WTC11 (cell line): Measurements from ENCODE around the gene ZXDC. TPM values are rescaled to one million over a fixed set of nuclear protein-coding genes. Genes with fewer than 3 reads are reported as not detected.

Experiments
- ATAC-seq: fragments of 200-7000 bp; cut with Tn5 transposase; 2 replicates; pipeline ENCODE4 v1.10.0; 2021; ENCODE audit warnings: mild to moderate bottlenecking, moderate library complexity
- CTCF ChIA-PET: fragments of 300-600 bp; sonication (Branson Sonifier 250); formaldehyde crosslinking; loops from one replicate; lab custom pipeline; 2021; ENCODE audit warnings: antibody characterized with exemption; lab: Charles Lee
- POLR2A ChIA-PET: fragments of 350-600 bp; sonication (Branson Sonifier 250); formaldehyde crosslinking; loops from one replicate; lab custom pipeline; 2021; ENCODE audit warnings: antibody characterized with exemption; lab: Charles Lee
- DNase-seq: peaks from one replicate; pipeline ENCODE4 v3.0.0; 2021; ENCODE audit warnings: low spot score
- H3K27ac Mint-ChIP-seq: 2 replicates; pipeline ENCODE4 v1.8.0; 2021; ENCODE audit warnings: mixed read lengths
- H3K27me3 Mint-ChIP-seq: 2 replicates; pipeline ENCODE4 v1.8.0; 2021; ENCODE audit warnings: low read depth, mild to moderate bottlenecking, moderate library complexity, mixed read lengths
- H3K36me3 Mint-ChIP-seq: 2 replicates; pipeline ENCODE4 v1.8.0; 2021; ENCODE audit warnings: mixed read lengths
- H3K4me1 Mint-ChIP-seq: 2 replicates; pipeline ENCODE4 v1.8.0; 2022; ENCODE audit warnings: mixed read lengths
- H3K4me3 Mint-ChIP-seq: 2 replicates; pipeline ENCODE4 v1.8.0; 2021; ENCODE audit warnings: mild to moderate bottlenecking, moderate library complexity, mixed read lengths
- H3K9me3 Mint-ChIP-seq: 2 replicates; pipeline ENCODE4 v1.8.0; 2021; ENCODE audit warnings: mixed read lengths
- ATF6 ChIP-seq: sonication (generic); formaldehyde crosslinking; IDR thresholded peaks from 2 replicates; pipeline ENCODE4 v1.8.1; 2023; ENCODE audit warnings: mild to moderate bottlenecking, missing genetic modification reagents
- ETV6 ChIP-seq: sonication (generic); formaldehyde crosslinking; IDR thresholded peaks from 2 replicates; pipeline ENCODE4 v1.8.1; 2022; ENCODE audit warnings: mild to moderate bottlenecking, missing genetic modification reagents
- JAZF1 ChIP-seq: fragments of 250-450 bp; sonication (Bioruptor Pico); IDR thresholded peaks from 2 replicates; pipeline ENCODE4 v1.9.0; 2021; ENCODE audit warnings: moderate library complexity, mild to moderate bottlenecking, inconsistent platforms
- JUN ChIP-seq: sonication (generic); formaldehyde crosslinking; IDR thresholded peaks from 2 replicates; pipeline ENCODE4 v1.8.0; 2023; ENCODE audit warnings: mild to moderate bottlenecking, missing genetic modification reagents
- MYBL2 ChIP-seq: sonication (generic); formaldehyde crosslinking; IDR thresholded peaks from 2 replicates; pipeline ENCODE4 v1.8.1; 2023; ENCODE audit warnings: mild to moderate bottlenecking, moderate library complexity, missing genetic modification reagents
- NFYB ChIP-seq: sonication (generic); formaldehyde crosslinking; conservative IDR thresholded peaks from 2 replicates; pipeline ENCODE4 v1.8.0; 2022; ENCODE audit warnings: low read depth, missing genetic modification reagents
- ZNF263 ChIP-seq: sonication (generic); formaldehyde crosslinking; IDR thresholded peaks from 2 replicates; pipeline ENCODE4 v1.8.1; 2022; ENCODE audit warnings: low read depth, mild to moderate bottlenecking, moderate library complexity, missing genetic modification reagents
- ZNF396 ChIP-seq: fragments of 250-450 bp; sonication (Bioruptor Pico); IDR thresholded peaks from 2 replicates; pipeline ENCODE4 v1.8.0; 2021; ENCODE audit warnings: mild to moderate bottlenecking, moderate library complexity, borderline replicate concordance
- ZNF532 ChIP-seq: fragments of 250-450 bp; sonication (Bioruptor Pico); IDR thresholded peaks from 2 replicates; pipeline ENCODE4 v1.9.0; 2021; ENCODE audit warnings: mild to moderate bottlenecking, borderline replicate concordance
- ZNF671 ChIP-seq: fragments of 250-450 bp; sonication (Bioruptor Pico); IDR thresholded peaks from 2 replicates; pipeline ENCODE4 v1.8.0; 2021; ENCODE audit warnings: mild to moderate bottlenecking
- total RNA-seq: library from RNA; stranded (reverse); gene quantifications from 3 replicates; pipeline ENCODE4 v1.2.3, GENCODE V29; 2021
- TF ChIP-seq, protein P1 (sequence below): sonication (generic); formaldehyde crosslinking; IDR thresholded peaks from 2 replicates; pipeline ENCODE4 v1.8.1; 2023; ENCODE audit warnings: mild to moderate bottlenecking, missing genetic modification reagents, moderate library complexity
- TF ChIP-seq, protein P2 (sequence below): sonication (generic); formaldehyde crosslinking; IDR thresholded peaks from 2 replicates; pipeline ENCODE4 v1.8.1; 2022; ENCODE audit warnings: mild to moderate bottlenecking, missing genetic modification reagents, moderate library complexity, borderline replicate concordance
- TF ChIP-seq, protein P3 (sequence below): fragments of 250-450 bp; sonication (Bioruptor Pico); IDR thresholded peaks from 2 replicates; pipeline ENCODE4 v1.9.0; 2021; ENCODE audit warnings: mild to moderate bottlenecking
- TF ChIP-seq, protein P4 (sequence below): sonication (generic); formaldehyde crosslinking; IDR thresholded peaks from 2 replicates; pipeline ENCODE4 v1.8.0; 2022; ENCODE audit warnings: mild to moderate bottlenecking, missing genetic modification reagents
- TF ChIP-seq, protein P5 (sequence below): sonication (generic); formaldehyde crosslinking; IDR thresholded peaks from 2 replicates; pipeline ENCODE4 v1.8.0; 2023; ENCODE audit warnings: missing genetic modification reagents, mild to moderate bottlenecking, borderline replicate concordance

ZXDC gene
- total RNA-seq, 1 experiment from 2014 or later: 34.7 TPM

DNA sequence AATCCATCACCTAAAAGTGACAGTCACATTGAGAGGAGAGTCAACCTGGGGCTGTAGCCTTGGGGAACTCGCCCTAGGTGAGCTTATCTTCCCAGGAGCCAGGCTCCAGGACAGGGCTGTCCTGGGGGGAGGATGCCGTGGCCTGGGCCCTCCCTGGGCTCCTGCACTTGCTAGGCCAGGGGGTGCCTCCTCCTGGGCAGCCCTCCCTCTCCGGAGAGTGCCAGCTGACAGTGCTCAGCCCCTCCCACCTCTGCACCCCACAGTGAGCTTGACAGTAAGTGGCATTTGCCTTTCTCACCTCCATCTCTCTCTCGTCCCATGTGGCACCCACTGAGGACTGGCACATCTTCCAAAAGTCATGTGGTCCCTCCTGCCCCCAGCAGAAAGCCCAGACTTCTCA is 22.8 kb upstream of the ZXDC start (continued):
- no peak for TF ChIP-seq JAZF1

DNA sequence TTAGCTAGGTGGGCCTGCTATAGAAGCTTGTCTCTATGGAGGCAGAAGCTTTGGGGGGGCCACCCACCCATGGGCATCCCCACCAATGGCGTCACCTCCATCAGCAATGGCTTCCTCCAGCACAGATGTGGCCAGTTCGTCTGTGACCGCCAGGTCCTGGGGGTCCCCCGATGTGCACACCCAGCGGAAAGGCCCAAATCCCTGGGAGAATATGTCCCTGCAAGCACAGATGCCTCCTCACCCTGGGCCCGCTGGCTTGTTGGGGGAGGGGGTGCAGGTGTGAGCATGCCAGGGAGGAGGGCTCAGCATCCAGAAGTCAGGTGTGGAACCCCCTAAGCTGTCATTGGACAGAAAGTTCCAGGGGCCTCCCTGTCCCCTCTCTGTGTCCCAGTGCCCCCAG is 22.3 kb upstream of the ZXDC start:
- peaks cover 11% of the 10 kb centered on the region for H3K4me1 Mint-ChIP-seq
- POLR2A ChIA-PET: interaction anchor here (0.6 kb wide), 1 partner anchor 590 kb away, joined by 3 read pairs; no protein-coding TSS in a partner anchor
- H3K36me3 Mint-ChIP-seq: no peaks in the 10 kb centered on the region
- no peak overlapping the region for H3K4me3 Mint-ChIP-seq
- DNase-seq: no peak
- H3K27me3 Mint-ChIP-seq: no peaks in the 10 kb centered on the region
- no peak overlapping the region for H3K27ac Mint-ChIP-seq
- H3K9me3 Mint-ChIP-seq: no peaks in the 10 kb centered on the region
- TF ChIP-seq ZNF263 (CRISPR knock-in tag): no peak
- TF ChIP-seq, protein P1, sequence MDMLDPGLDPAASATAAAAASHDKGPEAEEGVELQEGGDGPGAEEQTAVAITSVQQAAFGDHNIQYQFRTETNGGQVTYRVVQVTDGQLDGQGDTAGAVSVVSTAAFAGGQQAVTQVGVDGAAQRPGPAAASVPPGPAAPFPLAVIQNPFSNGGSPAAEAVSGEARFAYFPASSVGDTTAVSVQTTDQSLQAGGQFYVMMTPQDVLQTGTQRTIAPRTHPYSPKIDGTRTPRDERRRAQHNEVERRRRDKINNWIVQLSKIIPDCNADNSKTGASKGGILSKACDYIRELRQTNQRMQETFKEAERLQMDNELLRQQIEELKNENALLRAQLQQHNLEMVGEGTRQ: no peak
- TF ChIP-seq, protein P2, sequence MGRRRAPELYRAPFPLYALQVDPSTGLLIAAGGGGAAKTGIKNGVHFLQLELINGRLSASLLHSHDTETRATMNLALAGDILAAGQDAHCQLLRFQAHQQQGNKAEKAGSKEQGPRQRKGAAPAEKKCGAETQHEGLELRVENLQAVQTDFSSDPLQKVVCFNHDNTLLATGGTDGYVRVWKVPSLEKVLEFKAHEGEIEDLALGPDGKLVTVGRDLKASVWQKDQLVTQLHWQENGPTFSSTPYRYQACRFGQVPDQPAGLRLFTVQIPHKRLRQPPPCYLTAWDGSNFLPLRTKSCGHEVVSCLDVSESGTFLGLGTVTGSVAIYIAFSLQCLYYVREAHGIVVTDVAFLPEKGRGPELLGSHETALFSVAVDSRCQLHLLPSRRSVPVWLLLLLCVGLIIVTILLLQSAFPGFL (CRISPR knock-in tag): no peak
- no peak for ATAC-seq
- CTCF ChIA-PET: interaction anchor here (1.0 to 1.2 kb wide), 3 partner anchors 12 to 485 kb away, joined by 3 to 5 read pairs (median 3); partner anchors contain the start of gene PLXNA1

- no peak for DNase-seq
- H3K36me3 Mint-ChIP-seq: no peaks in the 10 kb centered on the region
- H3K9me3 Mint-ChIP-seq: no peaks in the 10 kb centered on the region
- H3K27ac Mint-ChIP-seq: no peak overlapping the region
- H3K4me3 Mint-ChIP-seq: no peak overlapping the region
- ChIA-PET POLR2A (no interaction called here), CTCF (interaction anchor here (1.2 kb wide), 1 partner anchor 13 kb away, joined by 5 read pairs; no protein-coding TSS in a partner anchor)
- ATAC-seq: no peak
- H3K4me1 Mint-ChIP-seq: peaks cover 11% of the 10 kb centered on the region
- H3K27me3 Mint-ChIP-seq: no peaks in the 10 kb centered on the region
- TF ChIP-seq, protein P3, sequence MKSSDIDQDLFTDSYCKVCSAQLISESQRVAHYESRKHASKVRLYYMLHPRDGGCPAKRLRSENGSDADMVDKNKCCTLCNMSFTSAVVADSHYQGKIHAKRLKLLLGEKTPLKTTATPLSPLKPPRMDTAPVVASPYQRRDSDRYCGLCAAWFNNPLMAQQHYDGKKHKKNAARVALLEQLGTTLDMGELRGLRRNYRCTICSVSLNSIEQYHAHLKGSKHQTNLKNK (CRISPR knock-in tag): no peak
- TF ChIP-seq ZNF671 (no peak), ZNF396 (CRISPR knock-in tag) (no peak), NFYB (CRISPR knock-in tag) (no peak), MYBL2 (CRISPR knock-in tag) (no peak), ETV6 (CRISPR knock-in tag) (no peak), JUN (CRISPR knock-in tag) (no peak), ZNF532 (CRISPR knock-in tag) (no peak), ATF6 (no peak)
- TF ChIP-seq, protein P4, sequence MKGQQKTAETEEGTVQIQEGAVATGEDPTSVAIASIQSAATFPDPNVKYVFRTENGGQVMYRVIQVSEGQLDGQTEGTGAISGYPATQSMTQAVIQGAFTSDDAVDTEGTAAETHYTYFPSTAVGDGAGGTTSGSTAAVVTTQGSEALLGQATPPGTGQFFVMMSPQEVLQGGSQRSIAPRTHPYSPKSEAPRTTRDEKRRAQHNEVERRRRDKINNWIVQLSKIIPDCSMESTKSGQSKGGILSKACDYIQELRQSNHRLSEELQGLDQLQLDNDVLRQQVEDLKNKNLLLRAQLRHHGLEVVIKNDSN: no peak
- TF ChIP-seq, protein P5, sequence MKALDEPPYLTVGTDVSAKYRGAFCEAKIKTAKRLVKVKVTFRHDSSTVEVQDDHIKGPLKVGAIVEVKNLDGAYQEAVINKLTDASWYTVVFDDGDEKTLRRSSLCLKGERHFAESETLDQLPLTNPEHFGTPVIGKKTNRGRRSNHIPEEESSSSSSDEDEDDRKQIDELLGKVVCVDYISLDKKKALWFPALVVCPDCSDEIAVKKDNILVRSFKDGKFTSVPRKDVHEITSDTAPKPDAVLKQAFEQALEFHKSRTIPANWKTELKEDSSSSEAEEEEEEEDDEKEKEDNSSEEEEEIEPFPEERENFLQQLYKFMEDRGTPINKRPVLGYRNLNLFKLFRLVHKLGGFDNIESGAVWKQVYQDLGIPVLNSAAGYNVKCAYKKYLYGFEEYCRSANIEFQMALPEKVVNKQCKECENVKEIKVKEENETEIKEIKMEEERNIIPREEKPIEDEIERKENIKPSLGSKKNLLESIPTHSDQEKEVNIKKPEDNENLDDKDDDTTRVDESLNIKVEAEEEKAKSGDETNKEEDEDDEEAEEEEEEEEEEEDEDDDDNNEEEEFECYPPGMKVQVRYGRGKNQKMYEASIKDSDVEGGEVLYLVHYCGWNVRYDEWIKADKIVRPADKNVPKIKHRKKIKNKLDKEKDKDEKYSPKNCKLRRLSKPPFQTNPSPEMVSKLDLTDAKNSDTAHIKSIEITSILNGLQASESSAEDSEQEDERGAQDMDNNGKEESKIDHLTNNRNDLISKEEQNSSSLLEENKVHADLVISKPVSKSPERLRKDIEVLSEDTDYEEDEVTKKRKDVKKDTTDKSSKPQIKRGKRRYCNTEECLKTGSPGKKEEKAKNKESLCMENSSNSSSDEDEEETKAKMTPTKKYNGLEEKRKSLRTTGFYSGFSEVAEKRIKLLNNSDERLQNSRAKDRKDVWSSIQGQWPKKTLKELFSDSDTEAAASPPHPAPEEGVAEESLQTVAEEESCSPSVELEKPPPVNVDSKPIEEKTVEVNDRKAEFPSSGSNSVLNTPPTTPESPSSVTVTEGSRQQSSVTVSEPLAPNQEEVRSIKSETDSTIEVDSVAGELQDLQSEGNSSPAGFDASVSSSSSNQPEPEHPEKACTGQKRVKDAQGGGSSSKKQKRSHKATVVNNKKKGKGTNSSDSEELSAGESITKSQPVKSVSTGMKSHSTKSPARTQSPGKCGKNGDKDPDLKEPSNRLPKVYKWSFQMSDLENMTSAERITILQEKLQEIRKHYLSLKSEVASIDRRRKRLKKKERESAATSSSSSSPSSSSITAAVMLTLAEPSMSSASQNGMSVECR (CRISPR knock-in tag): no peak
- TF ChIP-seq, protein P2 (CRISPR knock-in tag): no peak
These were observed 21.5 kb upstream of the ZXDC start for GRCh38 chr3:126496894-126497850.
